ENCODE data around the gene PRRC2B. TPM values are rescaled to one million over a fixed set of nuclear protein-coding genes. Genes with fewer than 3 reads are reported as not detected.

PRRC2B gene
- total RNA-seq, 1 experiment from 2014 or later: 41.1 TPM

- Histone ChIP-seq H3K4me1 (replicated peaks) (no peaks in the 10 kb centered on the region), H3K9me3 (replicated peaks) (no peaks in the 10 kb centered on the region), H3K27ac (no peak overlapping the region), H3K27me3 (replicated peaks) (no peaks in the 10 kb centered on the region), H3K36me3 (peaks cover 95% of the 10 kb centered on the region), H3K4me3 (no peak overlapping the region)
- no peak for DNase-seq (ENCODE audit: low read depth in 1 of 2, low spot score in 2 of 2)
Observed at GRCh38 chr9:131477816-131478419, 84.0 kb downstream of the PRRC2B start.

DNA sequence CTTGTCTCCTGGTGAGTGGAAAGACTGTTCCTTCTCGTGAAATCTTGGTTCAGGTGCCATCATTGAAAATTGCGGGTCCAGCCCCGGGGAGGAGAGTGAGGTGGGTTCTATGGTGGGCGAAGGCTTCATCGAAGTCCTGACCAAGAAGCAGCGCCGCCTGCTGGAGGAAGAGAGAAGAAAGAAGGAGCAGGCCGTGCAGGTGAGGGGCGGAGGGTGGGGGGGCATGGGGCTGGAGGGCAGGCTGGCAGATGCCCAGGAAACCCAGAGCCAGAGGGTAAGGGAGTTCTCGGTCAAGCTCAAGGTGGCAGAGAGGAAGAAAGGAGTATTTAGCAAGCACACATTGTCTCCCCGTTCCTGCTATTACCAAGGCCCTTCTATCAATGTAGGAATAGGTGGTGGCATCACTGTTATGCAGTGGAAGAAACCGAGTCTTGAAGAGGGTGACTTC is 84.6 kb downstream of the PRRC2B start:
- H3K27me3 ChIP-seq (replicated peaks): no peaks in the 10 kb centered on the region
- no peaks in the 10 kb centered on the region for H3K9me3 ChIP-seq (replicated peaks)
- H3K4me3 ChIP-seq: no peak overlapping the region
- no peak overlapping the region for H3K27ac ChIP-seq
- DNase-seq (ENCODE audit: low read depth in 1 of 2, low spot score in 2 of 2): no peak
- H3K36me3 ChIP-seq: peaks cover 95% of the 10 kb centered on the region
- H3K4me1 ChIP-seq (replicated peaks): no peaks in the 10 kb centered on the region

DNA sequence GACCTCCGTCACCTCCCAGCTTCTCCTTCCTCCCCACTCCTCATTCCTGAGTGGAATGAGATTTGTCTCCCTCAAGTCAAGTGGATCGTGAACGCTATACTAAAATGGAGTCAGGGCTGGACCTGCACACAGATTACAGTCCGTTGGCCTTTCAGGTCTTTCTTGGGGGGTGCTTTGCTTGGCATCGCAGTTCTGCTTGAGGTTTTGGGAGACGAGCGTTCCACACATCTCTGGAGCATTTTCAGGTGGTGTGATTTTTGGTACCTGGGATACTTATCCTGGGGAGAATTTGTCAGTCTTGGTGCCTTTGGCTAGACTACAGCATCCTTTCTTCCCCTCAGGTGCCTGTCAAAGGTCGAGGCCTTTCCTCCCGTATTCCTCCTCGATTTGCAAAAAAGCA is 85.0 kb downstream of the PRRC2B start:
- H3K4me3 ChIP-seq: no peak overlapping the region
- peaks cover 95% of the 10 kb centered on the region for H3K36me3 ChIP-seq
- no peaks in the 10 kb centered on the region for H3K9me3 ChIP-seq (replicated peaks)
- no peak overlapping the region for H3K27ac ChIP-seq
- H3K4me1 ChIP-seq (replicated peaks): no peaks in the 10 kb centered on the region
- DNase-seq (ENCODE audit: low read depth in 1 of 2, low spot score in 2 of 2): no peak
- no peaks in the 10 kb centered on the region for H3K27me3 ChIP-seq (replicated peaks)

- Histone ChIP-seq H3K27me3 (replicated peaks) (no peaks in the 10 kb centered on the region), H3K4me1 (replicated peaks) (no peaks in the 10 kb centered on the region), H3K4me3 (no peak overlapping the region), H3K36me3 (peaks cover 95% of the 10 kb centered on the region), H3K27ac (no peak overlapping the region), H3K9me3 (replicated peaks) (no peaks in the 10 kb centered on the region)
- no peak for DNase-seq (ENCODE audit: low read depth in 1 of 2, low spot score in 2 of 2)
Observed at GRCh38 chr9:131480258-131480657, 86.4 kb downstream of the PRRC2B start.

- no peak for DNase-seq (ENCODE audit: low read depth in 1 of 2, low spot score in 2 of 2)
- H3K36me3 ChIP-seq: peaks cover 95% of the 10 kb centered on the region
- H3K9me3 ChIP-seq (replicated peaks): no peaks in the 10 kb centered on the region
- H3K4me3 ChIP-seq: no peak overlapping the region
- no peaks in the 10 kb centered on the region for H3K4me1 ChIP-seq (replicated peaks)
- H3K27ac ChIP-seq: no peak overlapping the region
- no peaks in the 10 kb centered on the region for H3K27me3 ChIP-seq (replicated peaks)
Observed at GRCh38 chr9:131481441-131482342, 87.8 kb downstream of the PRRC2B start.

DNA sequence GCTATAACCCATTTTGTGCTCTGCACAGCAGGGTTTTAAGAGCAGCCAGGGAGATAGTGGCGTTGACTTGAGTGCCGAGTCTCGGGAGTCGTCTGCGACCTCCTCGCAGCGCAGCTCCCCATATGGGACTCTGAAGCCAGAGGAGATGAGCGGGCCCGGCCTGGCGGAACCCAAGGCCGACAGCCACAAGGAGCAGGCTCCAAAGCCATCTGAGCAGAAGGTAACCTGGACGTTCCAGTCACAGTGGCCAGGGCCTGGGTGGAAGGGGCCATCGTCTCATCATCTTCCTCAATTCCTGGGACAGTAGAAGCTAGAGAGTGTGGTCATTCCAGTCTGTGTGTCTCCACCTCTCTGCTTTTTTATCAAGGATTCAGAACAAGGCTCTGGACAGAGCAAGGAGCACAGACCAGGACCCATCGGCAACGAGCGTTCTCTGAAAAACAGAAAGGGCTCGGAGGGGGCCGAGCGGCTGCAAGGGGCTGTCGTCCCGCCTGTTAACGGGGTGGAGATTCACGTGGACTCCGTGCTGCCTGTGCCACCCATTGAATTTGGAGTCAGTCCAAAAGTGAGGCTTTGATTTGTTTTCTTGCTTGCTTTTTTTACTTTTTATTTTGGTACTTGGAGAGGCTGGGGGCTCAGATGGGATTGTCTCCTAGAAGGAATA is 88.6 kb downstream of the PRRC2B start:
- peaks cover 95% of the 10 kb centered on the region for H3K36me3 ChIP-seq
- DNase-seq (ENCODE audit: low read depth in 1 of 2, low spot score in 2 of 2): no peak
- H3K4me1 ChIP-seq (replicated peaks): no peaks in the 10 kb centered on the region
- no peaks in the 10 kb centered on the region for H3K27me3 ChIP-seq (replicated peaks)
- H3K4me3 ChIP-seq: no peak overlapping the region
- no peaks in the 10 kb centered on the region for H3K9me3 ChIP-seq (replicated peaks)
- no peak overlapping the region for H3K27ac ChIP-seq

DNA sequence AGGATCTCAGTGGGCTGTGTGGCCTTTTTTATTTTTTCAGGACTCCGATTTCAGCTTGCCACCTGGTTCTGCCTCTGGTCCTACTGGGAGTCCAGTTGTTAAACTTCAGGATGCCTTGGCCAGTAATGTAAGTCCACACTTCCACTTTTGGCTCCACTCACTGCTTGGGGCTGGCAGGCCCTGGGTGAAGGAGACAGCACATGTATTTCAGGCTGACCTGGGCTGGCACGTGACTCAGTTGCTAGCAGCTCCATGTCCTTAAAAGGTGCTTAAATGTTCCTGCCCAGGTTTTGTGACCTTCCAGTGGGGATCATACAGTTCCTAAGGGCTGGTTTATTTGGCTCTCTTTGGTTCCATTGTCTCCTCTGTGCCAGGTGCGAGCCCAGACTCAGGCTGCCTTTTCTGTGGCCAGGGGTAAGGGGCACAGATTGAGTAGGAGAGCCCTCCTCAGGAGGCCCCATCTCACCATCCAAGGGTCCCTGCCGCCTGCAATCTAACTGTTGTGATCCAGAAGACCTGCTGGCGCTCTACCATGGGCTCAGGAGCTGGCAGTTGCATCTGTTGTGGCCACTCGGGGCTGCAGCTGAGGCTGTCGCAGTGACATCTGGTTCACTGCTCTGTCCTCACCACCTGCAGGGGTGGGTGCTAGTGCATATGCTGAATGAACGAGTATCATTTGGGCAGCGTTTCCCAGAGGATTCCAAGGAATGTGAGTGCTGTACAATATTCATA is 89.6 kb downstream of the PRRC2B start:
- Histone ChIP-seq H3K27ac (no peak overlapping the region), H3K4me1 (replicated peaks) (no peaks in the 10 kb centered on the region), H3K4me3 (no peak overlapping the region), H3K27me3 (replicated peaks) (no peaks in the 10 kb centered on the region), H3K36me3 (peaks cover 96% of the 10 kb centered on the region), H3K9me3 (replicated peaks) (no peaks in the 10 kb centered on the region)
- DNase-seq (ENCODE audit: low read depth in 1 of 2, low spot score in 2 of 2): no peak

DNA sequence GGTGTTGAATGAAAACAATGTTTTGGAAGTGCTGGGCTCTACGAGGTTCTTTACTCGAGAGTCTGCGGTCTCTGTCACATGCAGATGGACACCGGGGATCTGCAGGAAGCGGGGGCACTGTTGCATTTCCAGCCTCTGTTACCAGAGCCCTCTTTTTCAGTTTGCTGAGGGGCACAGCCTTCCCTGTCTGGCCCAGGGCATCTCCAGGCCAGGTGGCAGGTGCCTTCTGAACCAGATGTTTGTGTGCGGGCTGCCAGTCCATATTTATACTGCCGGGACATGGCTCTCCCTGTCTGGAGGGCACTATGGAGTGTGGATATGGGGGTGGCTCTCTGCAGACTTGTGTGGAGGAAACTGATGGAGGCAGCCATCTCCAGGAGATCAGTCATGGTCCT is 90.2 kb downstream of the PRRC2B start:
- DNase-seq (ENCODE audit: low read depth in 1 of 2, low spot score in 2 of 2): no peak
- Histone ChIP-seq H3K4me1 (replicated peaks) (no peaks in the 10 kb centered on the region), H3K9me3 (replicated peaks) (no peaks in the 10 kb centered on the region), H3K4me3 (no peak overlapping the region), H3K27ac (no peak overlapping the region), H3K27me3 (replicated peaks) (no peaks in the 10 kb centered on the region), H3K36me3 (peaks cover 95% of the 10 kb centered on the region)

DNA sequence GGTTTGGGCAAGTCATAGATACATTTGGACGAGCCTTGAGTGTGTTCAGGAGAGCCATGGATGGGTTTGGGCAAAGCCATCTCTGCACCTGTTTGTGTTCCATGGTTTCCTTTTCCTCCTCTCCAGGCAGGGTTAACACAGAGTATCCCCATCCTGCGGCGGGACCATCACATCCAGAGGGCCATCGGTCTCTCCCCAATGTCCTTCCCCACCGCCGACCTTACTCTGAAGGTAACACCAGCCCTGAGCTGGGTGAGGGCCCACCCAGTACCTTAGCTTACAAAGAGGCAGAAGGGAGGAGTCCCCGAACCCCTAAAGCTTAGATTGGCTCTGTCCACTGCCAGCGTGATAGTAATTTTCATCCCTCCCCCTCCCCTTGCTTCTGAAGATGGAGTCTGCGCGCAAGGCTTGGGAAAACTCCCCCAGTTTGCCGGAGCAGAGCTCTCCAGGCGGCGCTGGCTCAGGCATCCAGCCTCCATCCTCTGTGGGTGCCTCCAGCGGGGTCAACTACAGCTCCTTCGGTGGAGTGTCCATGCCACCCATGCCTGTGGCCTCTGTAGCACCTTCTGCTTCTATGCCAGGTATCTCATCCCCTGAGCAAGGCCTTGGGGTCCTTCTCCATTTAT is 90.8 kb downstream of the PRRC2B start:
- Histone ChIP-seq H3K4me1 (replicated peaks) (no peaks in the 10 kb centered on the region), H3K27ac (no peak overlapping the region), H3K9me3 (replicated peaks) (no peaks in the 10 kb centered on the region), H3K27me3 (replicated peaks) (no peaks in the 10 kb centered on the region), H3K36me3 (peaks cover 94% of the 10 kb centered on the region), H3K4me3 (no peak overlapping the region)
- no peak for DNase-seq (ENCODE audit: low read depth in 1 of 2, low spot score in 2 of 2)

GRCh38 chr9:131485206-131485605 is 91.3 kb downstream of the PRRC2B start:
- H3K4me3 ChIP-seq: no peak overlapping the region
- no peaks in the 10 kb centered on the region for H3K4me1 ChIP-seq (replicated peaks)
- peaks cover 94% of the 10 kb centered on the region for H3K36me3 ChIP-seq

DNA sequence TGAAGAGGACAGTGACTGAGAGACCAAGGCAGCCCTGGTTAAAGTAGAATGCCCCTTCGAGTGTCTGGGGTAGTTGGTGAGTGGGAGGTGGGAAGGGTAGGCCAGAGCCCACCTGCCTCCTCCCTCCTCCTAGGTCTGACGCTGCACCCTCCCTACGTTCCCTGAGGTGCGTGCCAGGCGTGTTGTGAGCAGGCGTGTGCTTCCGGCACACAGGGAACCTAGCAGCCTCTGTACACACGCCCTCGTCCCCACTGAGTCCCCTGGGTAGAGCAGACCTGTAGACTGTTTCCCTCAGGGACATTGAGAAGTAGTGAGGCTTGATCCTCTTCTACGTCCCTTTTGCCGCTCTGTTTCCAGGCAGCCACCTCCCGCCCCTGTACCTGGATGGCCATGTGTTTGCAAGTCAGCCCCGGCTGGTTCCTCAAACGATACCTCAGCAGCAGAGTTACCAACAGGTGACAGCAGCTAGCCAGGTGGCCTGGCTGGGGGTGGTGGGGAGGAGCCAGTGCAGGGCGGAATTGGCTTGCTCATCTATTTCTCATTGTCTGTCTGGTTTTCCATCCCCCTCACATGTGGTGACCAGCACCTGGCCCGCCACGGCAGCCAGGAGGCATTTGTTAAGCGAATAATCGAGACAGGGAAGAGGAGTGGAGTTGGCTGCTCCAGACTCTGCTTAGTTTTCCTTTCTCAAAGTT is 92.0 kb downstream of the PRRC2B start:
- H3K9me3 ChIP-seq (replicated peaks): no peaks in the 10 kb centered on the region
- no peak overlapping the region for H3K27ac ChIP-seq
- DNase-seq (ENCODE audit: low read depth in 1 of 2, low spot score in 2 of 2): no peak
- H3K4me3 ChIP-seq: no peak overlapping the region
- H3K36me3 ChIP-seq: peaks cover 94% of the 10 kb centered on the region
- H3K27me3 ChIP-seq (replicated peaks): no peaks in the 10 kb centered on the region
- no peaks in the 10 kb centered on the region for H3K4me1 ChIP-seq (replicated peaks)

More at GRCh38 chr9:131485206-131485605, 91.3 kb downstream of the PRRC2B start:
- no peak overlapping the region for H3K27ac ChIP-seq
- no peaks in the 10 kb centered on the region for H3K9me3 ChIP-seq (replicated peaks)
- no peak for DNase-seq (ENCODE audit: low read depth in 1 of 2, low spot score in 2 of 2)
- H3K27me3 ChIP-seq (replicated peaks): no peaks in the 10 kb centered on the region

DNA sequence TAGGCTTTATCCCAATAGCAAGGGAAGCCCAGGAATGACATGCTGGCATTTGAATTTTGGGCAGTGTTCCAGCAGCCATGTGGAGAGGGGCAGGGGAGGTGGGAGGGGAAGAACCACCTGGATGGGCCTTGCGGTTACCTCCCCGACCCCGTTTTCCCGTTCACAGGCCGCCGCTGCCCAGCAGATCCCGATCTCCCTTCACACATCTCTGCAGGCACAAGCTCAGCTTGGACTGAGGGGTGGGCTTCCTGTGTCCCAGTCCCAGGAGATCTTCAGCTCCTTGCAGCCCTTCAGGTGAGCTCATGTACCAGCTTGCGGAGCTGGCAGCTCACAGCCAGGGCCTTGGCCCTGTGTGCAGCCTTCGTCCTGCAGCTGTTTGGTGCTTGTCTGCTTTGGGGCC is 93.1 kb downstream of the PRRC2B start:
- Histone ChIP-seq H3K27me3 (replicated peaks) (no peaks in the 10 kb centered on the region), H3K9me3 (replicated peaks) (no peaks in the 10 kb centered on the region), H3K36me3 (peaks cover 98% of the 10 kb centered on the region), H3K4me3 (no peak overlapping the region), H3K27ac (no peak overlapping the region), H3K4me1 (replicated peaks) (no peaks in the 10 kb centered on the region)
- no peak for DNase-seq (ENCODE audit: low read depth in 1 of 2, low spot score in 2 of 2)

DNA sequence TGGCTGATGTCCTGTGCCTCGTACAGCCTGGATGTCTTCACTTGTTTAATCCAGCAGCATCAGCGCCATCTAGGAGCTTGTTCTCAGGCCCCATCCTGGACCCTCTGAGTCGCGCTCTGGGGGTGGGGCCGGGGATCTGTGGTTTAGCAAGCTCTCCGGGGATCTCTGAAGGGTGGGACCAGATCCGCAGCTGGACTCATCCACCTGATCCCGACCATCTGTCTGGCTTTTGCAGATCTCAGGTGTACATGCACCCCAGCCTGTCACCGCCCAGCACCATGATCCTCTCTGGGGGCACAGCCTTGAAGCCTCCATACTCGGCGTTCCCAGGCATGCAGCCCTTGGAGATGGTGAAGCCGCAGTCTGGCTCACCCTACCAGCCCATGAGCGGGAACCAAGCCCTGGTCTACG is 93.7 kb downstream of the PRRC2B start:
- Histone ChIP-seq H3K27ac (no peak overlapping the region), H3K9me3 (replicated peaks) (no peaks in the 10 kb centered on the region), H3K36me3 (peaks cover 98% of the 10 kb centered on the region), H3K27me3 (replicated peaks) (no peaks in the 10 kb centered on the region), H3K4me1 (replicated peaks) (no peaks in the 10 kb centered on the region), H3K4me3 (no peak overlapping the region)
- no peak for DNase-seq (ENCODE audit: low read depth in 1 of 2, low spot score in 2 of 2)
